IMR-90 (cell line): ENCODE measurements around the gene PAK4.

ENCODE experiments used
- CEBPB ChIP-seq: IDR thresholded peaks from 2 replicates; pipeline ENCODE4 v1.6.1; 2012; ENCODE audit warnings: low read depth, low read length, improper control_type of control experiment
- CTCF ChIP-seq: conservative IDR thresholded peaks from 2 replicates; pipeline ENCODE4 v1.5.1; 2012; ENCODE audit warnings: mild to moderate bottlenecking, low read depth, low read length, improper control_type of control experiment
- ELK1 ChIP-seq: fragments of 150-350 bp; IDR thresholded peaks from 2 replicates; pipeline ENCODE4 v1.6.1; 2016; ENCODE audit warnings: low read depth, mild to moderate bottlenecking, low read length, moderate library complexity, borderline replicate concordance
- MAFK ChIP-seq: IDR thresholded peaks from 2 replicates; pipeline ENCODE4 v1.6.1; 2012; ENCODE audit warnings: low read depth, low read length, improper control_type of control experiment
- MAZ ChIP-seq: IDR thresholded peaks from 2 replicates; pipeline ENCODE4 v1.6.1; 2012; ENCODE audit warnings: low read depth, mild to moderate bottlenecking, low read length, improper control_type of control experiment, moderate library complexity, borderline replicate concordance
- MXI1 ChIP-seq: IDR thresholded peaks from 2 replicates; pipeline ENCODE4 v1.6.1; 2012; ENCODE audit warnings: low read depth, mild to moderate bottlenecking, low read length, moderate library complexity, borderline replicate concordance
- NFE2L2 ChIP-seq: fragments of 150-350 bp; IDR thresholded peaks from 2 replicates; pipeline ENCODE4 v1.6.1; 2016; ENCODE audit warnings: low read depth, mild to moderate bottlenecking, low read length
- POLR2A ChIP-seq: IDR thresholded peaks from 2 replicates; pipeline ENCODE4 v1.6.1; 2012; ENCODE audit warnings: mild to moderate bottlenecking, low read depth, low read length
- RAD21 ChIP-seq: IDR thresholded peaks from 2 replicates; pipeline ENCODE4 v1.6.1; 2012; ENCODE audit warnings: low read length, improper control_type of control experiment
- RFX5 ChIP-seq: IDR thresholded peaks from 2 replicates; pipeline ENCODE4 v1.8.0; 2012; ENCODE audit warnings: low read depth, mild to moderate bottlenecking, low read length, moderate library complexity
- SMC3 ChIP-seq: fragments of 150-350 bp; IDR thresholded peaks from 2 replicates; pipeline ENCODE4 v1.6.1; 2016; ENCODE audit warnings: low read depth, mild to moderate bottlenecking, antibody characterized with exemption, low read length, moderate library complexity
- USF2 ChIP-seq: fragments of 150-350 bp; IDR thresholded peaks from 2 replicates; pipeline ENCODE4 v1.6.1; 2017; ENCODE audit warnings: mild to moderate bottlenecking, antibody characterized with exemption, low read length, low read depth

DNA sequence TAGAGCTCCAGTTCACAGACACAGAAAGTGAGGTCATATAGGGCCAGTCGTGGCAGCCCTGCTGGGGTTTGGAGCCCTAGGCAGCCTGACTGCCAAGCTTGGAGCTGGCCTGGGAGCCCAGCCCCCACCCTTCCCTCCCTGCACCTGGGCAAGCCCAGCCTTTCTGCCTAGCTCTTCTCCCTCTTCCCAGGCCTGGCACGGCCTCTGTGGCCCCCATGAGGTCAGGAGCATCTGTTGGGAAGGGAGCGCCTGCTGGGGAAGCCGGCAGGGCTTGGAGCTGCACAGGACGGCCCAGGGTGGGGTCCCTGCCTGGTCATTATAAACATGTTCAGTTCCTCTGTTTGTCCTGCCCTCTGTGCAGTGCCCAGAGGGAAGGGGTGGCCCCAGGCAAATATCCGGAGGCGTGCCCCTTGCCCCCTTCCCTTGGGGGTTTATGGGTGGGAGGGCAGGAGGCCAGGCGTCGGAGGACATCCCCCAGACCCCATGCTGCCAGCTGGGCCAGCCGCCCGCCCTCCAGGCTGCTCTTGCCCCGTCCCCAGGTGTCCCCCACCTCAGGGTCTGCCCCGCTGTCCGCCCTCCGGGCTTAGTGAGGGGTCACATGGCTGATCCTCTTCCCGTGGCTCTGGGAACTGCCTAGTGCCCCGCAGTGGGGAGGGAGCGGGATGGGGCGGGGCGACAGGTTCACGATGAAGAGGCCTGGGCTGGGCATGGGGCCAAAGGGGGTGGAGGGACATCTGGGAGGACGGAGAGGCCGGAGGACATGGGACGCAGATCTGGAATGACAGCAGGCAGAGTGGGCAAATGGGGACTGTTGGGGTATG, 41.2 kb downstream of the PAK4 start:
- TF ChIP-seq CTCF (no peak), MAZ (no peak), POLR2A (no peak), ELK1 (no peak), RFX5 (no peak), CEBPB (no peak), USF2 (no peak), SMC3 (no peak), MXI1 (no peak), MAFK (no peak), NFE2L2 (no peak), RAD21 (no peak)
